Ammon's horn (tissue), 1 donor: Measurements from ENCODE around the gene FRMPD2.
A peak's percentile ranks its signal among the peaks of the same experiment; 100 is the strongest.
"Not testable (repeated sequence)": the region's sequence is repeated elsewhere in the genome, so short reads cannot be mapped to it uniquely, and the experiment has no call there.

Experiments used
- DNase-seq: peaks from one replicate; pipeline ENCODE4 v3.0.0-alpha.2; 2016; ENCODE audit warnings: low spot score

The FRMPD2 gene

GRCh38 chr10:48231699-48232315 lies 42.7 kb downstream of the FRMPD2 start:
- DNase-seq: no peak

GRCh38 chr10:48231178-48231577 lies 43.3 kb downstream of the FRMPD2 start:
- no peak for DNase-seq

GRCh38 chr10:48227213-48227612 lies 47.3 kb downstream of the FRMPD2 start:
- DNase-seq: no peak

- no peak for DNase-seq
Observed at GRCh38 chr10:48224979-48225560, 49.4 kb downstream of the FRMPD2 start.

- DNase-seq: no peak
Observed at GRCh38 chr10:48224296-48224695, 50.2 kb downstream of the FRMPD2 start.

GRCh38 chr10:48221814-48222213 lies 52.7 kb downstream of the FRMPD2 start:
- DNase-seq: no peak

GRCh38 chr10:48221031-48221430 lies 53.5 kb downstream of the FRMPD2 start:
- DNase-seq: not testable (repeated sequence)

GRCh38 chr10:48219194-48219593 lies 55.3 kb downstream of the FRMPD2 start:
- DNase-seq: no peak

- DNase-seq: no peak
Observed at GRCh38 chr10:48216744-48217143, 57.8 kb downstream of the FRMPD2 start.

GRCh38 chr10:48216204-48216505 lies 58.3 kb downstream of the FRMPD2 start:
- no peak for DNase-seq

GRCh38 chr10:48215486-48216203 lies 58.9 kb downstream of the FRMPD2 start:
- DNase-seq: no peak

- no peak for DNase-seq
Observed at GRCh38 chr10:48214716-48215485, 59.6 kb downstream of the FRMPD2 start.

GRCh38 chr10:48213047-48213446 lies 61.4 kb downstream of the FRMPD2 start:
- DNase-seq: peak; percentile 18

GRCh38 chr10:48211777-48212176 lies 62.7 kb downstream of the FRMPD2 start:
- DNase-seq: no peak

GRCh38 chr10:48210966-48211365 lies 63.5 kb downstream of the FRMPD2 start:
- DNase-seq: no peak

GRCh38 chr10:48210391-48210790 lies 64.1 kb downstream of the FRMPD2 start:
- no peak for DNase-seq

- DNase-seq: no peak
Observed at GRCh38 chr10:48209241-48209640, 65.3 kb downstream of the FRMPD2 start.

GRCh38 chr10:48207853-48208252 lies 66.6 kb downstream of the FRMPD2 start:
- DNase-seq: no peak

GRCh38 chr10:48206482-48207250 lies 67.8 kb downstream of the FRMPD2 start:
- DNase-seq: no peak

- DNase-seq: no peak
Observed at GRCh38 chr10:48205918-48206317, 68.6 kb downstream of the FRMPD2 start.

- DNase-seq: no peak
Observed at GRCh38 chr10:48199580-48200377, 74.7 kb downstream of the FRMPD2 start.
